ENCODE data around the gene SKIC2.
"Not testable (repeated sequence)": the region's sequence is repeated elsewhere in the genome, so short reads cannot be mapped to it uniquely, and the experiment has no call there.

SKIC2 gene

GRCh38 chr6:31969712-31970603 is 11.0 kb downstream of the SKIC2 start:
- DNase-seq = no peak

GRCh38 chr6:31970604-31971271 is 11.8 kb downstream of the SKIC2 start:
- DNase-seq = no peak

GRCh38 chr6:31971279-31971992 is 12.5 kb downstream of the SKIC2 start:
- no peak for DNase-seq

DNA sequence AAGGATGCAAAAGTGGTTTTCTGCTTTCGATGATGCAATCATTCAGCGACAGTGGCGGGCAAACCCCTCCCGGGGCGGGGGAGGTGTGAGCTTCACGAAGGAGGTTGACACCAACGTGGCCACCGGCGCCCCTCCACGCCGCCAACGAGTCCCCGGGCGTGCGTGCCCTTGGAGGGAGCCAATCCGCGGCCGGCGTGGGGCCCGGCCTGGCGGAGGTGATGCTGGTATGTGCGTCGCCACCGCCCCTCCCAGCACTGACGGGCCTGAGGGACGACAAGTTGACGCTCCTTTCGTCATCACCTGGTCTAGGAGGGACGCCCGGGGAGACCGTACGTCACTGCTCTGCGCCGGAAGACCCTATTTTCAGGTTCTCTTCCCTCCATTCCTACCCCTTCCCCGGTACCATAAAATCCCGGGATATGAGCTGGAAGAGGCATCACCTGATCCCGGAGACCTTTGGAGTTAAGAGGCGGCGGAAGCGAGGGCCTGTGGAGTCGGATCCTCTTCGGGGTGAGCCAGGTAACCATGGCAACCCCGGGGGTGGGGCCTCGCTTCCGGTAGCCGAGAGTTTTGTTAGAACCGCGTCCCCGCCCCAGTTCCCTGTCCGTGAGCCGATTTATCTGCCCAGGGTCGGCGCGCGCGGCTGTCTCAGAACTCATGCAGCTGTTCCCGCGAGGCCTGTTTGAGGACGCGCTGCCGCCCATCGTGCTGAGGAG is 13.2 kb downstream of the SKIC2 start, which contains the start of gene DXO:
DXO (minus strand) TSS at position 146 of the 716 bp plus-strand sequence. CDS start 463 bp downstream, outside the sequence.
- DNase-seq = peak; percentile 96 to 98

GRCh38 chr6:31972709-31973350 is 13.9 kb downstream of the SKIC2 start:
- peak; percentile 15 to 28 for DNase-seq

DNA sequence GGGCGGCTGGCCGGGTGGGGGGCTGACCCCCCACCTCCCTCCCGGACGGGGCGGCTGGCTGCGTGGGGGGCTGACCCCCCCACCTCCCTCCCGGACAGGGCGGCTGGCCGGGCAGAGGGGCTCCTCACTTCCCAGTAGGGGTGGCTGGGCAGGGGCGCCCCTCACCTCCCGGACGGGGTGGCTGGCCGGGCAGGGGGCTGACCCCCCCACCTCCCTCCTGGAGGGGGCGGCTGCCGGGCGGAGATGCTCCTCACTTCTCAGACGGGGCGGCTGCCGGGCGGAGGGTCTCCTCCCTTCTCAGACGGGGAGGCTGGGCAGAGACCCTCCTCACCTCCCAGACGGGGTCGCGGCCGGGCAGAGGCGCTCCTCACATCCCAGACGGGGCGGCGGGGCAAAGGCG is 17.1 kb downstream of the SKIC2 start:
- not testable (repeated sequence) for DNase-seq

GRCh38 chr6:31977816-31978431 is 18.9 kb downstream of the SKIC2 start:
- DNase-seq = no peak

DNA sequence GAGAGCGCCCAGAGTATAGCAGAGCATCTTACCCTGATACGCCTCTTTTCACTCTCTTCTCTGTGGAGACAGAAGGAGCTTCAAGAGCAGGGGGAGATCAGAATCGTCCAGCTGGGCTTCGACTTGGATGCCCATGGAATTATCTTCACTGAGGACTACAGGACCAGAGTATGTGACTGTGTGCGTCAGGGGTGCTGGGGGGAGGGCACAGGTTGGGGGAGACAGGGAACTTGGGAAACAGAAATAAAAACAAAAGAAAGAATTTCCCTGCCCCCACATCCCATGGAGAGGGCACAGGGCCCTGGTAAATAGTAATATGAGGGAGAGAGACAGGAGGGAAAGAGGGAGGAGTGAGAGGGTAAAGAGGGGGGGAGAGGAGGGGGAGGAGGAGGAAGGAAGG is 19.9 kb downstream of the SKIC2 start:
- no peak for DNase-seq

- DNase-seq = no peak
These were observed 20.4 kb downstream of the SKIC2 start for GRCh38 chr6:31979238-31979898.

DNA sequence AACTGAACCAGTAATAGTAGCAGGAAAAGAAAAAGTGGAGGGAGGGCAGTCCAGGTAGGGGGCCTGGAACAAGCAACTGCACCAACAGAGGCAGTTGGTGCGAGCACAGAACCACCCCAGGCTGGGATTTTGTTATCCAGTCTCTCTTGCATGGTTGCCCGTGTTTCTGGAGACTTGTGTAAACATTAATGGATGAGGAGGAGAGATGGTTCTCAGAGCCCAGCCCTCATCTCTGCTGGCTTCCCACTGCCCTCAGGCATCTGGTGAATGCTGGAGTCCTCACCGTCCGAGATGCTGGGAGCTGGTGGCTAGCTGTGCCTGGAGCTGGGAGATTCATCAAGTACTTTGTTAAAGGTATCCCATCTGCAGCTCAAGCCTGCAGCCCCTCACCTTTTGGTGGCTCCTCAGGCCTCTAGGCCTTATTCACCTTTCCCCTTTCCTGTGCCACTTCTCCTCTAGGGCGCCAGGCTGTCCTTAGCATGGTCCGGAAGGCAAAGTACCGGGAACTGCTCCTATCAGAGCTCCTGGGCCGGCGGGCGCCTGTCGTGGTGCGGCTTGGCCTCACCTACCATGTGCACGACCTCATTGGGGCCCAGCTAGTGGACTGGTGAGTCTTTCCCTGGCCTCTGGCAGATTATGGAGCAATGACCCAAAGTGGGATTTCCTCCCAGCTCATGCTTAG is 21.4 kb downstream of the SKIC2 start:
- not testable (repeated sequence) for DNase-seq

DNA sequence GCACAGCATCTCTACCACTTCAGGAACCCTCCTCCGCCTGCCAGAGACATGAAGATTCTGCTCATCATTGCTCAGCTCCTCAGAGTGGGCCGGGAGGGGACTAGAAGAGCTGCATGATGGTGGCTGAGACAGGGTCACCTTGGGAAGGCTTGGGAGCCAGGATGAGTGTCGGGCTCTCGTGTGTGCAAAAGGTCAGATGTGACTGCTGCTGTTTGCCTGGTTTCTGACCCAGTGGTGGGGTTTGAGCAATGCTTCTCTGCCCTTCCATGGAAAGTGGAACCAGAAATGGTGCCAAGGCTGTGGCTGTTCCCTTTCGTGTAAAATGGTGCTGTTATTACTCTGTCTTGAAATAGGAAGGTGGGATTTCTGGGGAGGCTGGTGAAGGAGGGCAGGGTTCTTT is 22.0 kb downstream of the SKIC2 start:
- not testable (repeated sequence) for DNase-seq

DNA sequence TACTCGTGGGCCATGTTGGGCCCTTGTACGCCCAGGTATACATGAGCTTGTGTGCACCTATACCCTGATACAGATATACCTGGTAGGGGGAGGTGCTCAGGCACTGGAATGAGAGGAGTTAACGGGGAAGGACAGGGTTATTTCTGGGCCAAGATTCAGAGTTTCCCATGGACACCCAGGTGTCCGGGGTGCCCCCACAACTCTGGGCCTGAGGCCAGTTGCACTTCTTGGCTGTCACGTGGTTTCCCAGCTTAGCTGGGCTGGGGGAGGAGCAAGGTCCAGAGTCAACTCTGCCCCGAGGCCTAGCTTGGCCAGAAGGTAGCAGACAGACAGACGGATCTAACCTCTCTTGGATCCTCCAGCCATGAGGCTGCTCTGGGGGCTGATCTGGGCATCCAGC is 22.8 kb downstream of the SKIC2 start, which contains the start of gene C4A:
C4A (plus strand) TSS at position 314 of the 400 bp plus-strand sequence; CDS start at position 365, 51 bp downstream.
- DNase-seq = not testable (repeated sequence)

- not testable (repeated sequence) for DNase-seq
These were observed 30.4 kb downstream of the SKIC2 start for GRCh38 chr6:31989363-31989762.

GRCh38 chr6:31994421-31994820 is 35.4 kb downstream of the SKIC2 start:
- DNase-seq = not testable (repeated sequence)

GRCh38 chr6:31996385-31996784 is 37.4 kb downstream of the SKIC2 start:
- DNase-seq = not testable (repeated sequence)

- not testable (repeated sequence) for DNase-seq
These were observed 43.7 kb downstream of the SKIC2 start for GRCh38 chr6:32002546-32003268.

DNA sequence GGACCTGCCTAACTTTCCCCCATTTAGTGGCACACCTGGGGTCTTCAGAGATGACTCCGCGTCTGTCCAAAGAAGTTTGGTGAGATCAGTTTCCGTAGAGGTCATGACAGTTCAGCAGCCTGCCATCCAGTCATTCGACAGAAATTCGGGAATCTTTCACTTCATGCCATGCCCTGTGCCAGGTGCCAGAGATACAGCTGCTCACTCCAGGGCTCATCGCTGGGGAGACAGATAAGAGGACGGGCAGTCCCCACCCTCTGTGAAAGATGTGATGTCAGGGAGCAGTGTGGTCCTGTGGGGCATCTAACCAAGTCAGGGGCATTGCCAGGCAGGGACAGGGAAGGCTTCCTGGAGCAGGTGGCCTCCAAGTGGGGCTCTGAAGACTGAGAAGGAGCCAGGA is 44.3 kb downstream of the SKIC2 start:
- not testable (repeated sequence) for DNase-seq

- not testable (repeated sequence) for DNase-seq
These were observed 45.4 kb downstream of the SKIC2 start for GRCh38 chr6:32004393-32004792.

DNA sequence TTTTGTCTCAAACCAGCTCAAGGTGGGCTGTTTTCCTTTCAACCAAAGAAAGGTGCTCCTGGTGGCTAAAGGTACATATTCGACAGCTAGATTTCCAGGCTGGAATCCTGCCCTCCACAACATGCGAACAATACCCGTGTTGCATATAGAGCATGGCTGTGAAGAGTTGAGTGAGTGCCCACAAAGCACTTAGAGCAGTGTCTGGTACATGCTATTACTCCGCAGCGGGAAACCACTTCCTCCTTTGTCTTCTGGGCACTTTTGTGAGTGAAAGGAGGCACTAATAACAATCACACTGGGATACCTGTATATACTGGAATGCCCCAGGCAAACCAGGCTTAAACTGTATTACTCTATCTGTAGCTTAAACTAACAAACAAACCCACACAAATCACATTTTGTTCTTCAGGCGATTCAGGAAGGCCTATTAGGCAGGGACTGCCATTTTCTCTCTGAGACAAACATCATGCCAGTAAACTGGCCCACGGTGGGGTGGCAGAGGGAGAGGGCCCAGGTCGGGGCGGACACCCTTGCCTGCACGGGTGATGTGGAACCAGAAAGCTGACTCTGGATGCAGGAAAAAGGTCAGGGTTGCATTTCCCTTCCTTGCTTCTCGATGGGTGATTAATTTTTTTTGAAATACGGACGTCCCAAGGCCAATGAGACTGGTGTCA is 46.0 kb downstream of the SKIC2 start:
- not testable (repeated sequence) for DNase-seq

Measured in activated CD4-positive, alpha-beta T cell treated with anti-CD3 and anti-CD28 coated beads, Interleukin-2, amount 50 U/mL, for 48 hours (primary cell).